HG02973 (cell line): ENCODE results near the gene EXOC4.

Source experiments
- ATAC-seq: cut with Tn5 transposase; IDR thresholded peaks from one replicate; pipeline ENCODE4 v1.9.1; 2021; ENCODE audit warnings: moderate library complexity; ENCODE audit not compliant: unreplicated experiment

Gene EXOC4

DNA sequence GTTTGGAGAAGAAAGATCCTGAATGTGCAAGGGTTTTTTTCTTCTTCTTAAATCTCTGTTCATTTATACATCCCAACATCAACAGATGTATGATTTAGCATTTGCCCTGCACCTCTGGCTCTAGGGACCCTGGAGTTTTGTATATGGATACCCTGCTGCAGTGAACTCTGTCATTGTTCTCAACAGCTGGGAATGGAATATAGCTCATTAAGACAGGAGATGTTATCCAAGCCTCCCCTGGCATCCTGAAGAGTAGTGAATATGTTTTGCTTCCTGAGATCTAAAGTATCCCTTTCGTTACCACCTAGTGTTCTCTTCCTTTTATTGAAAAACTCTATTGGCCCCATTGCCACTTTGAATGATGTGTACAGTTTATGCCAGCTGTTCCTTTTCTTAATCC lies 275.9 kb downstream of the EXOC4 start:
- ATAC-seq, result no peak

- ATAC-seq, result no peak
These were observed 277.0 kb downstream of the EXOC4 start for GRCh38 chr7:133529861-133530260.

- ATAC-seq, result no peak
These were observed 277.8 kb downstream of the EXOC4 start for GRCh38 chr7:133530682-133531081.

- ATAC-seq, result no peak
These were observed 281.9 kb downstream of the EXOC4 start for GRCh38 chr7:133534816-133535215.

DNA sequence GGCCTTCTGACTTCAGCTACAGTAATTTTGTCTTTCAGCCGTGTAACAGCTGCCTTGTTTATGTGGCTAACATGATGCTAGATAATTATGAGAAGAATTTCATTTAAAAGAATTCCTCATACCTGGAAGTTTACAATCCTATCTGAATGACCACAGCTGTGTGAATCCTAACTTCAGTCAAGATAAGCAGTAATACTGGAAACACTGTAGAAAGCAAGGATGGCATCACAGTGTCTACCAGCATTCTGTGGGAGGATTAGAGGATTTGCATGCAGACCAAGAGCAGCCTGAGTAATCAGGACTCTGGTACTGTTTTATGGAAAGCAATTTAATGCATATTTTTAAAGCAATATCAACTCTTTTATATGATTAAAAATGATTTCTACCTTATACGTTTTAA lies 282.4 kb downstream of the EXOC4 start:
- ATAC-seq, result no peak

GRCh38 chr7:133536450-133536849 lies 283.6 kb downstream of the EXOC4 start:
- ATAC-seq, result no peak

DNA sequence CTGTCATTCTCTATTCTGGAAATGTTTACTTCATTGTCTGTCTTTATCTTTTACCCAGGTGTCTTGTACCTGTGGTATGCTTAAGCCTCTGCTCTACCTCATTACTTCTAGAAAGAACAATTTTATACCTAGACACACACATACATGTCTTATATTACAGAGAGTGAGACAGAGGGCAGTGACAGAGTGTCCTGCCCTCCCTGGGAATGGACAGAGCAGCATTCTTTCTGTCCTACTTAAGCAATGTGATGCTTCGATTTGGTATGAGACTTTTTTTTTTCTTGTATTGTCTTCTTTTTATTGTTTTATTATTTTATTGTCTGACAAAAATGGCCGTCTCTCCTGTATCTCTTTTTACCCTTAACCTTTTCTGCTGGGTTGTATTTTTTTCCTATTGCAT lies 286.1 kb downstream of the EXOC4 start:
- no peak for ATAC-seq

- no peak for ATAC-seq
These were observed 287.4 kb downstream of the EXOC4 start for GRCh38 chr7:133540096-133540860.

GRCh38 chr7:133542209-133542780 lies 289.4 kb downstream of the EXOC4 start:
- ATAC-seq, result no peak

- no peak for ATAC-seq
These were observed 290.8 kb downstream of the EXOC4 start for GRCh38 chr7:133543657-133544056.

GRCh38 chr7:133545618-133546017 lies 292.7 kb downstream of the EXOC4 start:
- ATAC-seq, result no peak

DNA sequence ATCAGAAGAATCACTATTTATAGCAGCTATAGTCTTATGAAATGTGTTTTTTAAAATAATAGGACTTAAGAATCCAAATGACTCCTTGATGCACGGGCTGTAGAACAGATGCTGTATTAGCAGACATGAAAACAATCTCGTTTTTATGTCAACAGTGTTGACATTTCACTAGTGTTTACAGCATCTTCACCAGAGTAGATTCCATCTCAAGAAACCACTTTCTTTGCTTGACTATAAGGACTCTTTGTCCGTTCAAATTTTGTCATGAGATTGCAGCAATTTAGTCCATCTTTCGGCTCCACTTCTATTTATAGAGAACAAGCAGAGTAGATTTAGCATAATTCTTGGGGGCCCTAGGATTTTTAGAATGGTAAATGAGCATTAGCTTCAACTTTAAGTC lies 295.1 kb downstream of the EXOC4 start:
- no peak for ATAC-seq

DNA sequence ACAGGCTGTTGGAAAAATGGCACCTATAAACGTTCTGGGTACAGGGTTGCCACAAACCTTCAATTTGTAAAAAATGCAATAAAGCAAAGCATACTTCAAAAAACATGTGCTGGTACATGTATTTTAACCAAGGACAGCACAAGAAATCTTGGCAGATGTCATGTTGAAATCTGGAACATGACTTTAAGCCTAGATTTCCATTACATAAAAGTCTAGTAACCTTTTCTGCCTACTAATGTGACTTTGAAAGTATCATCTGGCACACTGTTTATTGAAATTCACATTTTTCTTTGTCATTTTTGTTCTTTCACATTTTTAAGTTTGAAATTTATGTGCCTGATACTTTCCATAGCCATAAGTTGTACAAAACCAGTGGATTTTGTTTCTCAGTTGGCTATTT lies 296.8 kb downstream of the EXOC4 start:
- no peak for ATAC-seq

DNA sequence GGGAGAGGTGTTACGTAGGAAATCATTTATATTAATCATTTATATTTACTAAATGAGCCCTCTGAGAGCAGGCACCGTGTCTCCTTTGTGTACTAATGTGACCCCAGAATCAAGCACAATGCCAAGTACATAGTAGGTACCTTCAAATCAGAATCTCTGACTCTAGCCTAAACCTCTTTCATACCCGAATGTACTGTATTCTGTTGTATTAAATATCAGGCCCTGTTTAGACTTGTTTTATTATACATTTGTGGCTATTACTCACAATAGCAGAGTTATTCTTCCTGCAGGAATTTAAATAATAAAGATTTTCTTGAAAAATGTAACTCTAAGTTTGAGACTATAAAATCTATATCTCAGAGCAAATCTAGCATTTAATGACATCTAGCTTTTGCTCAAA lies 297.3 kb downstream of the EXOC4 start:
- ATAC-seq, result no peak

GRCh38 chr7:133550811-133551210 lies 297.9 kb downstream of the EXOC4 start:
- no peak for ATAC-seq

- ATAC-seq, result no peak
These were observed 298.6 kb downstream of the EXOC4 start for GRCh38 chr7:133551466-133551865.

DNA sequence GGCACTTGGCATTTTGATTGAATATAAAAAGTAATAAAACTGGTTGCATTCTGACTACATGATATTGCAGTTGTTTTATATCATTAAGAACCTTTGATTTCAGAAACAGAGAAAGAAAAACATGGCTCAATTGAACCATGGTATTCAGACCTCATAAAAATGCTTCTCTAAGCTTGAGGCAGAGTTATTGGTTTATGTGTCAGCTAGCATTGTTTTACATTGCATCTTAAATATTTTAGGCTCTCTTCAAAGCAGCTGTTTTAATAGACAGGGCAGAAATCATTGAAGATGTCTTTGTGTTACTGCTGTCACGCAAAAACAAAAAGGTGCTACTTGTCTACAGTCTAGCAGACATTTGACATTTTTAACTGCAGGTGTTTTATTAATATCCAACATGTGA lies 299.2 kb downstream of the EXOC4 start:
- ATAC-seq, result no peak

- ATAC-seq, result no peak
These were observed 301.5 kb downstream of the EXOC4 start for GRCh38 chr7:133554330-133554729.

GRCh38 chr7:133556048-133556447 lies 303.2 kb downstream of the EXOC4 start:
- no peak for ATAC-seq

- ATAC-seq, result no peak
These were observed 303.7 kb downstream of the EXOC4 start for GRCh38 chr7:133556553-133556952.

- no peak for ATAC-seq
These were observed 308.0 kb downstream of the EXOC4 start for GRCh38 chr7:133560900-133561299.

- ATAC-seq, result no peak
These were observed 308.5 kb downstream of the EXOC4 start for GRCh38 chr7:133561396-133561795.

DNA sequence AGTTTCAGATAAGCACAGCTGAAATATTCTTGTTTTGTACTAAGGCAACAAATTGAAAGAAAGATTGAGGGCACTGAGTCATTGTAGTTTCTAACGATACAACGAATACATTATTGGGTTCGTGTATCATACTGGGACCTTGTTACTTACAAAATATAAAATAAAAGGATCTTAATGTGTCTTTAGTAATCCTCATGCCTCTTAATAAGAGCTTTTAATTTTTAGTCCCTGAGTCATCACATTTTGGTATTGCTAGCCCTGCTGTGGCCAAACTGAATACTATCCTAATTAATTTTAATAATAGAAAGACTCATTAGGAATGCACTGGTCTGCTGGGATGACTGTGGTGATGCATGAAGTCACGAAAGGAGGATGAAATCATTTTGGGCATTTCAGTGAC lies 309.7 kb downstream of the EXOC4 start:
- ATAC-seq, result no peak
